Ureter (tissue), 1 donor: ENCODE measurements around the gene SPO11. TPM values are rescaled to one million over a fixed set of nuclear protein-coding genes. Genes with fewer than 3 reads are reported as not detected.

Experiments
- DNase-seq: peaks from one replicate; pipeline ENCODE4 v3.0.0-alpha.2; 2020; ENCODE audit warnings: low spot score
- total RNA-seq: library from RNA; stranded (reverse); gene quantifications from one replicate; pipeline ENCODE4 v1.2.4, GENCODE V29; 2023
- donor health status: DM: yes; HTN: yes; CAD: no.

Gene SPO11
- total RNA-seq, 1 donor from 2014 or later = not detected

- no peak for DNase-seq
Observed at GRCh38 chr20:57375652-57376230, 46.1 kb downstream of the SPO11 start.

- no peak for DNase-seq
Observed at GRCh38 chr20:57377350-57377749, 47.7 kb downstream of the SPO11 start.

DNA sequence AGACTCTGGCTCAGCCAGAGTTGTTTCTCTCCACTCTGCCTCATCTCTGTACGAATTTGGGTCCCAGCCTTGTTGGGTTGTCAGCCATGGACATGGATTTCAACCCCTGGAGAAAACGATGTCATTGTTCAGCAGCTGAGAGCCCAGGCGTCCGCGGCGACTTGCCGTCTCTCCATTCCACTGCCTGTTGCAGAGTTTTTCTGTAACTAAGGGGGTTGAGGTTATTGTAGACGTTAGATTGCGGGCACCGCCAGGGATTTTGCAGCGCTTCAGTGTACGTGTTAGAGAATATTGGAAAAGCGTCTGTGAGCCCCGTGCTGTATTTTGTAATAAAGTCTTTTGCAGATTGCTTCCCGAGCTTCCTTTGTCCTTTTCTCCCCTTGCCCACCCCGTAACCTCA lies 48.5 kb downstream of the SPO11 start:
- no peak for DNase-seq

GRCh38 chr20:57378646-57379262 lies 49.2 kb downstream of the SPO11 start:
- DNase-seq = no peak

DNA sequence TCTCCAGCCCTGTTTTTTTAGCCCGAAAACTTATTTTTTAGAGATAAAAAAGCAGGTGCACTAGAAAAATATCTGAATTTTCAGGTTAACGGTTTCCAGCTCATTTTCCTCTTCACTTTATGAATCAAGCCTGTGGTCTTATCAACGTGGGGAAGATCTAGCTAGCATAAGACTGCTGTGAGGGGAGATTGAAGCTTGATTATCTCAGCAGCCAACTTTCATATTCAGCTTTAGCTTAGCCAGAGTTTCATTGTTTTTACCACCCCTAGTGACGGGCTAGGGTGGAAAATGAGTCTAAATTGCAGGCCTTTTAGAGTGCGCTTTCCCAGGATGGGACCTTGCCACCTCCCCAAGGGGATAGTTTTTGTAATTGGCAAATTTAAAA lies 49.7 kb downstream of the SPO11 start:
- no peak for DNase-seq

DNA sequence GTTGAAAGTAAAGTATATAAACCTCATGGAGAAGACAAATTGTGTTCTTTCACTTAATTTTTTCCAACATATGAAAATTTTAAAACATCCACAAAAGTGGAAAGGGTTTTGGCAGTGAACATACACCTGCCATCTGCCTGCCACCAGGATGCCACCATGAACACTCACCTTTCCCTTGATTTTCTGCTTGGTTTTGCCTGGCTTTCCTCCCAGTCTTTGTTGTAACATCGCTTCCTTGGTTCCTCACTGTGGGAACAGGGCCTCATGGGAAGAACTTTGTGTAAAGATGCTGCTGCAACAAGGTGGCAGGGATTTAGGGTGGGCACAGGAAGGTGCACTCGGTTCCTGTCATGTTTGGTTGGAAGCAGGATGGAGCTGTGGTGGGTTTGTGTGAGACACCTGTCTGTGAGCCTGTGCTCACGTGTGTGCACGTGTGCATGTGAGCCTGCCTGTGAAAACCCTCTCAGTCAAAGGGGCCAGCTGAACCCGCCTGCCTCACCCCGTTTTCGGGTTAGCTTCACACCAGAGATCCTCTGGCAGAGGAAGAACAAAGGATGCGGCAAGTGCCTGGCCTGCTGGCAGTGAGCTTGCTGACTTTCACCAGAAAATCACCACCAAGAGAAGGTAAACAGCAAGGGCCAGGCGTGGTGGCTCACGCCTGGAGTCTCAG lies 50.6 kb downstream of the SPO11 start:
- peak; percentile 35 for DNase-seq

DNA sequence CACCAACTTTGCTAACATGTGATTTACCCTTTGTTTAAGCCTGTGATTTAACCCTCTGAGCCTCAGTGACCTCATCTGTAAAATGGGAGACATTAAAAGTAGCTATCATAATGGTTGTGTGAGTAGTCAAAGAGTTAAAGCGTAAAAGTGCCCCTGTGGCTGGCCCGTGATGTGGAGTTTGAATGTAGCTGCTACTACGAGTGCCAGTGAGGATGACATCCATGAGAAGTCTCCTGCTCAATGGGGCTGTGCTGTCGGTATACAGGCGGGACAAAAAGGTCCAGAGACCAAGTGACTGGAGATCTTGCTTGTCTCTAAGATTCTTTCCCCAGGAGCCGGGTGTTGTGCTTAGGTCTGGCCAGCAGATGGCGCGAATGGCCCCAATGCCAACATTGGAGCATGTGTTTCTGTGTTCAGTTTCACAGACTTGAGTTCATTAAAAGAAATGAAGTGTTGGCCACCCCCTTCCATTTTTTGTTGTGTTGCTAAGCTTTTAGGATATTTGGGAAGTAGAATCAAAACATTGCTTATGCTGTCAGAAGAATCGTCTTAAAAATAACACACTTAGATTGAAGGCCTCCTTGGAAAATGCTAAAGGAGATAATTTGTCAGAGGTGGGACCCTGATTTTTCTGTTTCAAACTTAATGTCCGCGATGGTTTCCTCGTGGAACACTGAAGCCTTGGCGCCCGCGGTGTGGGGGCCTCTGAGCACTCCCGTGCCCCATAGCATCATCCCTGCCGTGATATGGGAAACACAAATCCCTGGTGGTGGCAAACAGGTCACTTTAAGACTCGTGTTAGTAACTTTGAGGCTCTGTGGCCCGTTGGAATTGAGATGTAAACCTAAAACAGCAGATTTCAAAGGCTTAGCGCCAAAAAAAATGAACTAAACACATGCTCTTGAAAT lies 52.2 kb downstream of the SPO11 start:
- peak; percentile 91 for DNase-seq

DNA sequence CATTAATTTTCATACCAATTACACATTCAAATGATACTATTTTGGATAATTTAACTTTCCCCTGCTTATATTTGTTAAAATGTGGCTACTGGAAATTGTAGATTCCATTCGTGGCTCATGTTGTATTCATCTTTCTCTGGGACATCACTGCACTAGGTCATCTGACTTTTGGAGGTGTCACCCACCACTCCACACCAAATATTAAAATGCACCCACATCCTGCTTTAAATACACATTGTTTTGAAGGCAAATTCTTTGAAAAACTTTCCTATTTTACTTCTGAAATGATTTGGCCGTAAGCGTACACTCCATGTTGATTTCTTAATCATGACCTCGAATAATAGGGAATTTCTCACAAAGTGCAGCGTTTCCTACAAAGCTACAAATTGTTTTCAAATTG lies 52.9 kb downstream of the SPO11 start:
- no peak for DNase-seq

- DNase-seq = peak; percentile 31
Observed at GRCh38 chr20:57383447-57384347, 54.1 kb downstream of the SPO11 start.

GRCh38 chr20:57384486-57384885 lies 54.9 kb downstream of the SPO11 start:
- peak; percentile 39 for DNase-seq

GRCh38 chr20:57384953-57385761 lies 55.6 kb downstream of the SPO11 start:
- DNase-seq = peak; percentile 39

DNA sequence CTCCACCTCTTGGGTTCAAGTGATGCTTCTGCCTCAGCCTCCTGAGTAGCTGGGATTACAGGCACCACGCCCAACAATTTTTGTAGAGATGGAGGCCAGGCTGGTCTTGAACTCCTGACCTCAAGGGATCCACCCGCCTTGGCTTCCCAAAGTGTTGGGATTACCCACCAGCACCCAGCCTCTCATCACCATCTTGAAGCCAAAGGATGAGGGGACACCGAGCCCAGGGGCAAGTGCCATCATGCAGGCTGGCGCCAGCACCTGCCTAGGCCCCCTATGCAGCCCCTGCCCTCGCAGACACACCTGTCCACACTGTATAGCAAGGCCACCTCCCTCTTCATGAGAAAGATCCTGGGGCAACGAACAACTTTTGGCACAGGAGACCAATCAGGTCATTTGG lies 56.3 kb downstream of the SPO11 start:
- peak; percentile 32 for DNase-seq

- peak; percentile 5 for DNase-seq
Observed at GRCh38 chr20:57386762-57387161, 57.2 kb downstream of the SPO11 start.

DNA sequence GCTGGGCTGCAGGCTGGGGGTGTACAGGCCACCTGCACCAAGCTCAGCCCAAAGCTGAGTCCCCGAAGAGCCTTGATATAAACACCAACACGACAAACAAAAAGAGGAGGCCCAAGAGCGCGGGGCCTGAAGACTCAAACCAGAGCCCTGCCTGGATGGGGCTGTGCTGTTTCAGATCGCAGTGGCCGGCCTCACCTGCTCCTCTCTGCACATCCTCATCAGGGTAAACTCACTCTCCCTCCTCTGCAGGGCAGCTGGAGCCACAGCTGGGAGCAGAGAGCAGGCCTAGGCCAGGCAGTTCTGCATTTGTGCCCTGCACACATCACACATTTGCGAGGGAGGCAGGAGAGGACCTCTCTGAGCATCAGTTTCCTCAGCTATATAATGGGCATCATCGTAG lies 57.9 kb downstream of the SPO11 start:
- DNase-seq = peak; percentile 29

DNA sequence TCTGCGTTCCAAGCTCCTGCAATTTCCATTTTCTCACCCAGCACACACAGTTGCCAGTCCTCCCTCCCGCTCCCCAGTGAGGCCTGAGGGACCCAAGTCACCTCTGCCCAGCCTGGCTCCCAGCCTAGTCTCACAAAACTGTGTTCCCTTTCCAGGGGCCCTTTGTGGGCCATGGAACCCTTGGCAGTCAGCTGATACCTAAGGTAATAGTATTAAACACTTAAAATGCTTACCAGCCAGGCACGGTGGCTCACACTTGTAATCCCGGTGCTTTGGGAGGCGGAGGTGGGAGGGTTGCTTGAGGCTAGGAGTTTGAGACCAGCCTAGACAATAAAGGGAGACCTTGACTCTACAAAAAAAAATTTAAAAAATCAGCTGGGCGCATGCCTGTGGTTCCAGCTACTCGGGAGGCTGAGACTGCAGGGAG lies 58.4 kb downstream of the SPO11 start:
- DNase-seq = peak; percentile 41

DNA sequence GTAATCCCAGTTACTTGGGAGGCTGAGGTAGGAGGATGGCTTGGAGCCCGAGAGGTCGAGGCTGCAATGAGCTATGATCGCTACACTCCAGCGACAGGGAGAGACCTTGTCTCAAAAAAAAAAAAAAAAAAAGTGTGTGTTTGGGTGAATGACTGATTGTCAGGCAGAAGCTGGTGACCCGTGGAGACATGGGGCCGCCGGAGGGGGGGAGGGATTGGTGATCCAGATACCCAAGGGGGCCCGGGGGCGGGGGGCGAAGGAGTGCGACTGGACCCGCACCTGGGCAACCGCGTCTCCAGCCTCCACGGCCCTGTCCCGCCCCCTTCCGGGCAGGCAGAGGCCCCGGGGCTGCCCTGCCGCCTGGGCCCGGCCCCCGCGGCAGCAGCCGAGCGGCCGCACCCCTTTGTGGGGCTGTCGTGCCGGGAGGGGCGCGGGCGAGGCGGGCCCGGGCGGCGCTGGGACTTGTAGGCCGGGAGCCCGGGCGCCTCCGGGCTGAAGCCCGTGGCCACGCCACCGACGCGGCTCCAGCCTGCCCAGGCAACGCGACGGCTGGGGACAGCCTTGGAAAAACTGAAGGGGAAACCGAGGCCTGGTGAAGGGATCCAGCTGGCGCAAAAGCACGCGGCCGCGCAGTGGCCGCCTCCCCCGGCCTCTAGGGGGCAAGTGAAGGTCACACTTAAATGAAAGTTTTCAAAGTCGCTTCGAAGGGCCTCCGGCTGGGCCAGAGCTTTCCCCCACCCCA lies 59.5 kb downstream of the SPO11 start:
- peak; percentile 82 for DNase-seq

DNA sequence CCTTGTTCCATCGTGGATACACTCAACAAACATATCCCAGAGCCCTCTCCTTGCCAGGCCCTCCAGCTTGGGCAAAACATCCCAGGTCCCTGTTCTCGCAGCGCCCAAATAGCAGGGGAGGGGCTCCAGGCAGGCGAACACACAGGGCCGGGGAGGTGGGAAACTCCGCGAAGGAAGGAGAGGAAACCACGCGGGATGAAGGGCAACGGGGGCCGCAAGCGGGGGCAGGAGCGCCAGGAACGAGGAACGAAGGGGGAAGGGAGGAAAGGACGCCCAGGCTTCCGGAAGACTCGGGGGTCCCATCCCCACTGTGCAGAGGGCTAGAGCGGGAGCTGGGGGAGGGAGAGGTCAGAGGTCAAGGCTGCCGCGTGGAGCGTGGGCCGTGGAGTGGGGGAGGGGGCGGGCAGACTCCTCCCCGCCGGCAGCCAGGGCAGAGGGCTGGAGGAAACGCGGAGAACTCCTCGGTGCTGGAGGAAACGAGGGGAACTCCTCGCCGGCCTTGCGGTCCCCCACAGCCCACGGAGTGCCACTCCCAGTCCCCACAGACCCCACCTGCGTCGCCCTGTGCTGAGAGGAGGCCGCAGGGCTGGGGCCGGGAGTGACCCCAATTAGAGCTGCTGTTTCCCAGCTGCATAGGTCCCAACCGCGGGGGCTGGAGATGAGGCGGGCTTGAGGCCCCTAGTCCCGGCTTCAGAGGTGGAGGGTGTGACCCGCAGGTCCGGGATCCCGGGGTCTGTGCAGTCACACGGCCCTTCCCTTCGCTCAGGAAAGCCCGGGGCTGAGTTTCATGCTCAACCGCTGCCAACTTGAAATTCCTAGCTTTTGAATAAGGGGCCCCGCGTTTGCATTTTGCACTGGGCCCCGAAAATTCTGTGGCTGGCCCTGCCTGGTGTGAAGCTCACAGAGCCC lies 60.3 kb downstream of the SPO11 start:
- no peak for DNase-seq

DNA sequence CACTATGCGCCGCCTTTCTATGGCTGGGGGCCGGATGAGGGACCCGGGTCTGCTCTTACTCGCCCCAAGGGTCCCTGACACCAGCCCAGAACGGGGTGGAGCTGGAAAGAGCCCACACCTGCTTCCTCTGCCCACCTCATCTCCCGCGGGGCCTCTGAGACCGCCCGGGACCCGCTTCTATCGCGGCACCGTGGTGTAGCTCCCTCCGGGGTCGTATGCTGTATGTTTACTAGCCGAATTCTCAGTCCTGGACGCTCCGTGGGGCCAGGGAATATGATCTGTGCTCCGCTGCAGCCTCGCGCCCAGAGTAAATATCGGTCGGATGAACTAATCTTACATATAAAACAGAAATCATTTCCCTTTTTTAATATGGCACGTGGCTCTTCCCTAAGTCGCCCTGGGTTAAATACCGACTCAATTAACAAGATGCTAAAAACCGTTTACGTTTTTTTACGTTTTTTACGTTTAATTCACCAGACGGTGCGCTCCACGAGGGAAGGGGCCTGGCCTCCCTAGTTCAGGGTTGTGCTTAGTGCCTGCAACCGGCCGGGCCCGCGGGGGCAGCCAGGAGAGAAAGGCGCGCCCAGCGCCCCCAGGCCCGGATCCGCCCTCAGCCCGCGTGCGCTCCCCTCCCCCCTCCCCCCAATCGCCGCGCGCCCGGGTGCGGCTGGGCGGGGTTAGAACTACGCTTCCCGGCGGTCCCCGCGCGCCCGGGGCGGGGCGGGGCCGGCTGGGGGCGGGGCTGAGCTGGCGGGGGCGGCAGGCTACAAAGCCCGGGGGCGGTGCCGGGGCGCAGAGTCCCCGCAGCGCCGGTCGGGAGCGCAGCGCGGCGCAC lies 61.2 kb downstream of the SPO11 start, which contains the start of gene RBM38:
Gene RBM38 (plus strand): TSS at position 793 of the 835 bp plus-strand sequence. CDS start 186 bp downstream, outside the sequence.
- no peak for DNase-seq
